HG02885 (cell line): ENCODE results near the gene ALG1.
A peak's percentile ranks its signal among the peaks of the same experiment; 100 is the strongest.
"Not testable (repeated sequence)": the region's sequence is repeated elsewhere in the genome, so short reads cannot be mapped to it uniquely, and the experiment has no call there.

Experiments used
- ATAC-seq: cut with Tn5 transposase; IDR thresholded peaks from one replicate; pipeline ENCODE4 v1.9.1; 2021; ENCODE audit warnings: mild to moderate bottlenecking; ENCODE audit not compliant: unreplicated experiment, poor library complexity

ALG1 gene

DNA sequence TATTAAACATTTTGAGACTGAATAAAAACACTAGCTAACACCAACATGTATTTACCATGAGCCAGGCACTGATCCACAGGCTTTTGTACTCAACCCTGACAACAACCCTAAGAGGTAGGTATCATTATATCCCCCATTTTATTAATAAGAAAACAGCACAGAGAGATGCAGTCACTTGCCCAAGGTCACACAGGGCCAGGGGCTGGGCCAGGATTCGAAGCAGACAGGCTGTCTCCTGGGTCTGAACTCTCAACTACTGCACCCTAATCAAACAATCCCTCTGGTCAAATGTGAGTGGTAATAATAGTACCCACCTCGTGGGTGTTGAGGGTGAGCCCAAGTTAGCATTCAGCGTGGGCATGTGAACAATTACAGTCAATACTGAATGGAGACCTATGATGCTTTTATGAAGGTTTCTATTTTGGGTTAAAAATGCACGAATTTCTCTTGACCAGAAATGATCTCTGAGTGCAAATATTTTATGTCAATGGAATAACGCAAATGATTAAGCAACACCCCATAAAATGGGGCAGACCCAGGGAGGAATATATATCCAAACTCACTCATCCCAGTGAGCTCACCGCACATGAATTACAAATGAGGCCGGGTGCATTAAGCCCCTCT is 24.9 kb downstream of the ALG1 start:
- not testable (repeated sequence) for ATAC-seq

DNA sequence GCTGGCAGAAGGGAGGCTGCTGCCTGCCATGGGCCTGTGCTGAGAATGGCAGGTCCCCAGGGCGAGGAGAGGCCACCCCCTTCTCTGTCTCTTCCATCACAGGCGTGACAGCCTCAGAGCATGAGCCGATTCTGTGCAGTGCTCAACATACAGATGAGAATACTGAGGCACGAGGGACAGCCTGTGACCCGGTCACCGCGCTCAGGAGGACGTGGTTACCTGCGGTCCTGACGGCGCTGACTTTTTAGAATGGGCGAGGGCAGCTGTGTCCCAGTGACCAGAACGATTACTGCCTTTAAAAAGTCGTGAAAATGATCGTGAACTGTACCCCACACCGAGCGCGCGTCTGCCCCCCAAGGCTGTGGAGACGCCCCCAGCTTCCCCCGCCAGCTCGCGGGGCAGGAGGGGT is 25.4 kb downstream of the ALG1 start:
- ATAC-seq = not testable (repeated sequence)

DNA sequence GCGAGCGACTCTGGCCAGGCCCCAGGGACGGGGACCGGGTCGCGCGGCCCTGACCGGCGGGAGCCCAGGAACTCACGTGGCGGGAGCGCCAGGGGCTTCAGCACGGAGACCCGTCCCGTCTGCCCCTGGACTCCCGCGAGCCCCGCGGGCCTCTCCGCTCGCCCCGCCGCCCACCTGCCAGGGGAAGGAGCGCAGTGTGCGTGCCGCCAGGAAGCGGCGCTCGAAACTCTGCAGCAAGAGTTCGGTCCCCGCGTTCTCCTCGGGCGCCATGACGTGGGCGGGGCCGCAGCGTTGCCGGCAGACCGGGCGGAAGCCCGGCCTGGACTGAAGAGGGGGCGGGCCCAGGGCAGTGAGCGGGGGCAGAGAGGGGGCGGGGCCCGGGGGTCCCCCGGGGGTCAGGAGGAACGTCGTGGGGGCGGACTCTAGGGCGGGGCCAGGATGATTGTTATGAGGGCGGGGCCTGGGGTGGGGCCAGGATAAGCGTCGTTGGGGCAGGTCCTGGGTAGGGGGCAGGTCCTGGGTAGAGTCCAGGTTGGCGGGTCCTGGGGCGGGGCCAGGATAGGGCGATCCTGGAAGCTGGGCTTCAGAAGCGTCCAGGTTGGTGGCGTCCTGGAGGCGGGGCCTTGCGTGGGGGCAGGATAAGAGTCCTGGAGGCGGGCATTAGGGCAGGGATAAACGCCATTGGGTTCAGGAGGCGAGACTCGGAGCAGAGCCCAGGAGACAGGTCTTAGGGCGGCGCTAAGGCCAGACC is 26.0 kb downstream of the ALG1 start, which contains the start of gene EEF2KMT:
Gene EEF2KMT, minus strand, starts transcription at position 326 of the 751 bp plus-strand sequence. Its CDS starts 56 bp downstream, at position 270.
- peak; percentile 97 for ATAC-seq

DNA sequence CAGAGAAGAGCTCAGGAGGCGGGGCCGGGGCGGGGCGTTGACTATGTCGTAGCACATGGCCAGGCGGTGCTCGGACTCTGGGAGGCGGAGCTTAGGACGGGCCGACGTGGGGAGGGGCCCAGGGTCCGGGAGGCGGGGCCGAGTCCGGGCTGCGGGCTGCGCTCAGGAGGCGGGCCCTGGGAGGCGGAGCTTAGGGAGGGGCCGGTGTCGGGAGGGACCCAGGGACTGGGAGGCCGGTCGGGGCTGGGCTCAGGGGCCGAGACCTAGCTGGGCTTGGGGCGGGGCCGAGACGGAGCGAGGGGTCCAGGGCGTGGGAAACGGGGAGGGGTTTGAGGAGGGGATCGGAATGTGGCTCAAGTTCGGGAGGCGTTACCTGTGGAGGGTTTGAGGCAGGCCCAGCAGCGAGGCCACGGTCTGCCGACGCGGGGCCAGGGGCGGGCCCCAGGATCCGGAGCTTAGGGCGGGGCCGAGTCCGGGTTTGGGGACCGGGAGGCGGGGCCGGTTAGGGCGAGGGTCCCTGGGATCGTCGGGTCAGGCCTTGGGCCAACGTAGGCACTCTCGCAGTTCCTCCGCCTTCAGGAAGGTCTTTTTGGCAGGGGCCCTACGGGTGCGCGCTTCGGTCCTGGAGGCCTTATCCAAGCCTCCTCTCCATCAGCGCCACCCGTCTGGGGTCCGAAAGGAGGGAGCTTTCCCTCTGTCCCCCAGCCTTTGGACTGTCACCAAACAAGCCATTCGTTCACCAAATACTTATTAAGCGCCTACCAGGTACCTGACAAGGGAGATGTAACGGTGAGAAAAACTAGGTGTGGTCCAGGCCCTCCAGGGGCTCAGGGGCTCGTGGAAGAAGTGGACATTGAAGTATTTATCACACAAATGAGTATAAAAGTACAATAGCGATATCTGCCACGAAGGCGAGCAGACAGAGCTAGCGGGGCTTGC is 26.8 kb downstream of the ALG1 start:
- ATAC-seq = peak; percentile 81

DNA sequence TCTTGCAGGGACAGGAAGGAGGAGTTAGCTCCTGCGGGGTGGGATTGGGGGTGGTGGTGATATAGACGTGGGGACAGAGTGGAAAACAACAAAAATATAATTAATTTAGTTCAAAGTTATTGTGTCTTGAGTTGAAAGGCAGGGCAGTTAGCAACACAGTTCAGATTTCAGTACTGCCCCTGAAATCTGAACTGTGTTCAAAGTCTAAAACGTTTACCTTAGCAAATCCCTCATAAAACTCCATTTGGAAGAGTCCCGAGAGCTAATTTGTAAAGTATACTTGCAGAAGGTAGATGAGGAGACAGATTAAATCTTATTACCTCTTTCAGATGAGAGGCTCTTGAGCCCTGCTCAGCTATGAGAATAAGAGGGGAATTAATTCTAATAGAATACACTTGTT is 27.5 kb downstream of the ALG1 start:
- not testable (repeated sequence) for ATAC-seq

DNA sequence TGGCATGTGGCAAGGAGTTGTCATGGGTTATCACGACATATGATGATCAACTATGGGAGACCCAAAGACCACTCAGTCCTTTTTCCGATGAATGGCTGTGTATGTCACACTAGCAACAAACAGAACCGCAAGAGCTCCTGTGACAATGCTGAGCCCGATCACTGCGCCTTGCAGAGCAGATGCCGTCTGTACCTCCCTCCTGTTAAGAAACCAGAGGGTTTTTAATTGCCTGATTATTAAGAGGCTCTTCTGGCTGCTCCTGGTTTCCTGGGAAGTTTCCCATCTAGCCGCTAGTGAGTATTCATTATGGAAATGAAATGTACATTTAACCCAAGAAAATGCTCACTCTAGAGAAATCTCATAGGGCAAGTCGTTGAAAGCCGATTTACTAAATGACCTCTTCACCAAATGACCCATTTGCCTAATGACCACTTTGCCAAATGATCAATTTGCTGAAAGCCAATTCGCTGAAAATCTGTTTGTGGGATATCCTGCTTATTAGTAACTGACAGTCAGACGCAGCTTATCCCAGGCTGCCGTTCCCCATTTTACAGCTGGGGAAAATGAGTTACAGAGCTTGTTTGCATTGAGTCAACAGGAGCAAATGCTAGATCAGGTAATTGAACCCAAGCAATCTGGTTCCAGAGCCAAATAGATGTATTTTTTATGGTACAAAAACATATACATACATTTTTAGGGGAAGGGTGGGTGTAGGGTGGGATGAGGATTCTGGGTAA is 31.8 kb downstream of the ALG1 start:
- not testable (repeated sequence) for ATAC-seq

DNA sequence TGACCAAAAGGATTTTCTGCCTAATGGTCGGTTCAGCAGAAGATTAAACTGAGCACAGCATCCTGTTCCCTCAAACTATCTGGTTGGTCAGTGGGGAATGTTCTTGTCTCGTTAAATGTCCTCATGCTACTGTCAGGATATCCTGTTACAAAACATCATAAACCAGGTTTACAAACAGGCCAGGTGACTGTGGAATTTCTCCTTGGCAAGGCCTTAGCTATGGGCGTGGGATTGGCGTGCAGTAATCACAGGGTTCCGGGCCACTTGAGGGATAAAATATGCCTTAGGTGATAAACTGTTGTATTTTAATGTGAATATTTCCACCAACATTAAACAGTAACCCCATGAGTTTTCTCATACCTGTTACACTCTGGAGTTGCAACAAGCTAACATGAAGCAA is 33.4 kb downstream of the ALG1 start:
- not testable (repeated sequence) for ATAC-seq

DNA sequence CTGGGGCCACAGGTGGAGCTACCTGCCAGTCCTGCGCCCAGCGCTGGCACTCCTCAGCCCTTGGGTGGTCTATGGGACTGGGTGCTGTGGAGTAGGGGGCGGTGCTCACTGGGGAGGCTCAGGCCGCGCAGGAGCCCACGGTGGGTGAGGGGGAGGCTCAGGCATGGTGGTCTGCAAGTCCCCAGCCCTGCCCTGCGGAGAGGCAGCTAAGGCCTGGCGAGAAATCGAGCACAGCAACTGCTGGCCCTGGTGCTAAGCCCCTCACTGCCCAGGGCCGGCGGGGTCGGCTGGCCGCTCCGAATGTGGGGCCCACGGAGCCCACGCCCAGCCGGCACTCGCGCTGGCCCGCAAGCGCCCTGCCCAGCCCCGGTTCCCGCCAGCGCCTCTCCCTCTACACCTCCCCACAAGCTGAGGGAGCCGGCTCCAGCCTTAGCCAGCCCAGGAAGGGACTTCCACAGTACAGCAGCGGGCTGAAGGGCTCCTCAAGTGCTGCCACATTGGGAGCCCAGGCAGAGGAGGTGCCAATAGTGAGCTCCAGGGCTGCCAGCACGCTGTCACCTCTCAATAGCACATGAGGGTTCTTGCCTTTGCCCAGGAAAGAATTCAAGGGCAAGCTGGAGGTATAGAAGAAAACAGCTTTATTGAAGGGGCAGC is 37.0 kb downstream of the ALG1 start:
- ATAC-seq = no peak

DNA sequence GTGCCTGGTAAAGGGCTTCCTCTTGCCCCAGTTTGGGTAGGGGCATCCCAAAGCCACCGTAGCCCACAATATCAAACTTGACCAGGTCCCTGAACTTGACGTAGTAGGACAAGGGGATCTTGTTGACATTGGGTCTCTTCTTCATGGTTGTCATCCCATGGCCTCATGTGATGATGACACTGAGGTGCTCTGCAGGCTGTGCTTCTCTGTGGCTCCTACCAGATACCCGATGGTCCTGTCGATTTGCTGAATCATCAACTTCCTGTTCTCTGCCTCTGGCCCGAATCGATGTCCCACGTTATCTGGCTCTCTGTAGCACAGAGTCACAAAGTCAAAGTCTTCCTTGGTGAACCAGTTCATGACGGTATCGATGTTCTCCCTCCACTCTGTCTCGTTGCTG is 39.3 kb downstream of the ALG1 start:
- not testable (repeated sequence) for ATAC-seq

DNA sequence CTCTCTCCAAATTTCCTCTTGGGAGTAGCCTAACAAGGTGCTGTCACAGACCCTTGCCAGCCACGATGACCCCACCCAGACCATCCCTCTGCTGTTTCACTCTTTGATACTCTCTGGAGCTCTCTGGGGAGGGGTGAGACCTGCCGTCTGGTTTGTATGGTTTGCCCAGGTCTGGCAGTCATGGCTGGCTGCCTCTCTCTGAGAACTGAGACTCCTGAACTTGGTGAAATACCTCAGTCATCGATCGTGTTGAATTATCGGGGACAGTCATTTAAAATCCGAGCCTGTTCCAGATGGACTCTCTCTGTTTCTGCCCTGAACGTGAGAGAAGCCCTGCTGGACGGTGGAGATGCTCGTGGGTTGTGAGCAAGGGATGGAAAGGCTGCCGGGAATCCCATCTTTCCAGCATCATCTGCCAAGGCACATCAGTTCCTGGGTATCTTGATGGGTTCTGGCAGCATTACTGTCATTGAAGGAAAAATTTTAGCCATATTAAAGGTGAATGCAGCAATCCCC is 45.2 kb downstream of the ALG1 start:
- not testable (repeated sequence) for ATAC-seq

DNA sequence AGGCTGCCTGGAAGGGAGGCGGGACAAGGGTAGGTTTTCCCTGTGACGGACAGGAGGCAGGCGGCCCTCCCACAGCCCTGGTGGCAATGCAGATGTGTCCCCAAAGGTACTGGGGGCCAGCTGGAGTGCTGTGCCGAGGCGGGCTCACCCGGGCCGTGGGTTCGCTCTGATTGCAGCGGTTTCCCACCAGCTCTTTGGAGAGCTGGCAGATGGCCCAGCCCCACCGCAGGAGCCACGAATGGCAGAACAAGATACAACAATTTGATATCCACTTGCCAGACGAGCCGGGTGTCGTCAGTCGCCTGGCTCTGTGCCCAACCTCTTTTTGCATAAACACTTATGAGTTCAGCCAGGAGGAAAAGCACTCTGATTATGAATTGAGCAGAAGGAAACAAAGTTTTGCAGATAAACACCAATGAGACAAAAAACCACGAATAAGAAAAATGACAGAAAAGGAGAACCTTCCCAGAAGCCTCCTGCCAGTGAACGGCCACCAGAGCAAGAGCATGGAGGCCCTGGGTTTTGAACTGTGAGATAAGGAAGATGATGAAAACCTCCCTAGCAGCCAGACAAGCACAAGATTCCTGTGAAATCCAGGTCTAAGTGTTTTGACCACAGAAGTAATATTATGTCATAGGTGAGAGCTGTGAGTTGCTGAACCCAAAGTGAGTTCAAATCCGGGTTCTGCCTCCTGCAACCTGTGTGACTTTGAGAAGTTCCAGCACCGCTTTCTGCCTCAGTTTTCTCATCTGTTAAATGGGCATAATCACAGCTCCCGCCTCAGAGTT is 45.9 kb downstream of the ALG1 start:
- not testable (repeated sequence) for ATAC-seq

DNA sequence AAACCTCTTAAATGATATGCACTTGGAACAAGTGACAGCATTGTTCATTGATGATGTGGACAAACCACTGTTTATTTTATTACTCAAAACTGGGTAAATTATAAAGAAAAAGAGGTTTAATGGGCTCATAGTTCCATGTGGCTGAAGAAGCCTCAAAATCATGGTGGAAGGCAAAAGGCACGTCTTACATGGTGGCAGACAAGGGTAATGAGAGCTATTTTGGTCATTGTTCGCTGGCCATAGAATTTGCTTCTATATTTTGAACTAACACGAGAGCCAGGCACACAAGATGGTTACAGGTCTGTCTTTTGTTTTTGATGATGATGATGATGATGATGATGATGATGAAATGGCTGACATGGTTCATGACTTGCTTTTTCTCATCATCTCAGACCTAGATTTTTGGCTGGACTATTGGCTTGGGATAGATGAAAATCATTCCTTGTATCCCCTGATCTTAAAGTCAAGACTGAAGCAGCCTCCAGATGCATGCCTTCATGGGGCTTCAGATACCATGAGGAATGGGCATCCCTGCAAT is 59.9 kb downstream of the ALG1 start:
- not testable (repeated sequence) for ATAC-seq

DNA sequence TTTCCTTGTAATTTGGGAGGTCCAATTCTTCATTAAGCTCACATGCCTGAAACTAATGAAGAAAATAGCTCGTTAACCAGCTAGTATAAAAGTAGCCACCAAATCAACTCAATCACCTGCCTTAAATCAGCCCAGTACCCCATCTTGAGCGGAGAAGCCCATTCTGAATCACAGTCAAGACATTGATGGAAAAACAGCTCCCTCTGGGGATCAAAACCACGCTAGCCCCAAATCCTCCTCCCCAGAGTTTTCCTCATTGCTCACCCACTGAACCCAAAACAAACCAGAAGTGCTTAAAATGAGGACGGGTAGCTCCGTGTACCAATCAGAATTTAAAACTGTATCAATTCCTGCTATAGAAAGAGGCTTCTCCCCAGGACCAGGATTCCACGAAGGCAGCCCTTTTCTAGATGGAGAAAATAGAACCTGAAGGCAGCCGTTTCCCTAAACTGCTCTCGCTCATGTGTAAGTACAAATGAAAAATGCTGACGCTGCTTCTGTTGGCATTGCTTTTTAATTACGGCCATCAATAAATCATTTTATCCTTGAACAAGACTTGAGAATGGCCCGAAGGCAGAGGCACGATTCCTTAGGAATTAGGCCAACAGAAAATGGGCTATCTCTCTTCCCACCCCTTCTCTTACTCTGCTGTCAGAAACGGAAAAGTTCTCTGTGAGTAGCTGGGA is 61.4 kb downstream of the ALG1 start:
- ATAC-seq = not testable (repeated sequence)

DNA sequence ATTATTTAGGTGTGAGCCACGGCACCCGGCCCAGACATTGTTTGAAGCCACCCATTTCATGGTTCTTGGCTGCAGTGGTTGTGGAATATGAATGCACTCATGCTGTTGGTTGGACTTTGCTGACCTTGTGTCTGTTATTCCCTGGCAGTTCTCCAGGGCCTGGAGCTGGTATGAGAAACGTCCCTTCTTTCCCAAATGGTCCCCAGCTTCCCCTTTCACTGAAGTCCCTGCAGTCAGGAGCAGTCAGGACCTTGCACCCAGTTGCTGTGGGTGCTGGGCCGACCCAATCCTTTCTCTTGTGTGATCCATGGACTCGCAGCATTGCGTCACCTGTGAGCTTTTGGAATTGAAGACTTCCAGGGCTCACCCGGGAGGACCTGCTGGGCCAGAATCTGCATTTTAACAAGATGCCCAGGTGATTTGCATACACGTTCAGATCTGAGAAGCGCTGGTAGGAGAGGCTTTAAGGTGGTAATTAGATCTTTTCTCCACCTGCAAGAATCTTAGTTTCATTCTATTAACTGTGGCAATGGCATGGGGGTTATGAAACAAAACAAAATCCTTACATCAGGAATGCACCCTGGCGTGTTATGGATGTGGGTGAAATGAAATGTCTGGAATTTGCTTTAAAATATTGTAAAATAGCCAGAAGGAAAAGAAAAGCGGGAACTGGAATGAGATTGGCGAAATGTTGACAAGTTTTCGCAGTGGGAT is 63.3 kb downstream of the ALG1 start:
- not testable (repeated sequence) for ATAC-seq
